Neural cell (in vitro differentiated cells): Measurements from ENCODE around the gene SDK1. TPM values are rescaled to one million over a fixed set of nuclear protein-coding genes. Genes with fewer than 3 reads are reported as not detected.

Source experiments
- H2AFZ ChIP-seq: fragments of 200-600, 300-800 bp; sonication (generic), shearing (Covaris generic); 2 replicates; pipeline ENCODE4 v1.6.0; 2014; ENCODE audit warnings: low read depth, mild to moderate bottlenecking, antibody characterized with exemption, low read length, moderate library complexity
- H3F3A ChIP-seq: fragments of 200-600 bp; shearing (Covaris generic); 2 replicates; pipeline ENCODE4 v1.6.1; 2016; ENCODE audit warnings: mild to moderate bottlenecking, moderate library complexity, mixed read lengths, antibody characterized with exemption, low read length; ENCODE audit not compliant: insufficient read depth, poor library complexity, severe bottlenecking
- H3K27ac ChIP-seq: fragments of 200-600, 300-800 bp; sonication (generic), shearing (Covaris generic); 2 replicates; pipeline ENCODE4 v1.5.1; 2014; ENCODE audit warnings: mild to moderate bottlenecking, low read length, moderate library complexity
- H3K27me3 ChIP-seq: fragments of 300-800, 200-600 bp; sonication (generic), shearing (Covaris generic); 2 replicates; pipeline ENCODE4 v1.6.0; 2014; ENCODE audit warnings: mild to moderate bottlenecking, low read depth, low read length, moderate library complexity; ENCODE audit not compliant: insufficient read depth
- H3K36me3 ChIP-seq: fragments of 300-800, 200-600 bp; sonication (generic), shearing (Covaris generic); 2 replicates; pipeline ENCODE4 v1.5.1; 2014; ENCODE audit warnings: mild to moderate bottlenecking, antibody characterized with exemption, low read length, moderate library complexity; ENCODE audit not compliant: insufficient read depth
- H3K4me2 ChIP-seq: fragments of 300-800, 200-600 bp; sonication (generic), shearing (Covaris generic); 2 replicates; pipeline ENCODE4 v1.6.0; 2014; ENCODE audit warnings: mild to moderate bottlenecking, low read length
- H3K4me3 ChIP-seq: fragments of 300-800, 200-600 bp; sonication (generic), shearing (Covaris generic); 2 replicates; pipeline ENCODE4 v1.5.1; 2014; ENCODE audit warnings: mild to moderate bottlenecking, low read length, moderate library complexity
- H3K79me2 ChIP-seq: fragments of 200-600 bp; shearing (Covaris generic); replicated peaks from 2 replicates; pipeline ENCODE4 v1.6.0; 2014; ENCODE audit warnings: mild to moderate bottlenecking, low read length, moderate library complexity; ENCODE audit not compliant: insufficient read depth
- H3K9ac ChIP-seq: fragments of 300-800, 200-600 bp; sonication (generic), shearing (Covaris generic); 2 replicates; pipeline ENCODE4 v1.6.1; 2016; ENCODE audit warnings: mild to moderate bottlenecking, low read length, mixed read lengths
- H3K9me2 ChIP-seq: fragments of 200-600 bp; shearing (Covaris generic); 2 replicates; pipeline ENCODE4 v1.6.1; 2016; ENCODE audit warnings: mild to moderate bottlenecking, low read length, mixed read lengths; ENCODE audit not compliant: insufficient read depth
- H3K9me3 ChIP-seq: fragments of 200-600, 300-800 bp; sonication (generic), shearing (Covaris generic); 2 replicates; pipeline ENCODE4 v1.6.1; 2016; ENCODE audit warnings: mild to moderate bottlenecking, mixed run types, low read length, moderate library complexity, mixed read lengths
- H4K20me1 ChIP-seq: fragments of 200-600 bp; shearing (Covaris generic); 2 replicates; pipeline ENCODE4 v1.6.1; 2016; ENCODE audit warnings: mild to moderate bottlenecking, mixed run types; ENCODE audit not compliant: insufficient read depth
- CTCF ChIP-seq: fragments of 450-650 bp; IDR thresholded peaks from 2 replicates; pipeline ENCODE4 v1.5.1; 2014; ENCODE audit warnings: antibody characterized with exemption, mild to moderate bottlenecking, moderate library complexity; ENCODE audit not compliant: poor library complexity, severe bottlenecking
- EP300 ChIP-seq: fragments of 450-650 bp; conservative IDR thresholded peaks from 2 replicates; pipeline ENCODE4 v1.6.1; 2014; ENCODE audit warnings: antibody characterized with exemption, mild to moderate bottlenecking, moderate library complexity; ENCODE audit not compliant: poor library complexity, severe bottlenecking
- EZH2 ChIP-seq: fragments of 200-600, 300-800 bp; shearing (Covaris generic), sonication (generic); IDR thresholded peaks from 2 replicates; pipeline ENCODE4 v1.6.1; 2014; ENCODE audit warnings: antibody characterized with exemption, low read length, borderline replicate concordance, mild to moderate bottlenecking; ENCODE audit not compliant: insufficient read depth, poor library complexity, severe bottlenecking
- MXI1 ChIP-seq: fragments of 450-650 bp; conservative IDR thresholded peaks from 2 replicates; pipeline ENCODE4 v1.6.1; 2014; ENCODE audit warnings: antibody characterized with exemption, mild to moderate bottlenecking; ENCODE audit not compliant: poor library complexity, severe bottlenecking
- POLR2AphosphoS5 ChIP-seq: IDR thresholded peaks from 2 replicates; pipeline ENCODE4 v1.6.1; 2012
- RAD21 ChIP-seq: fragments of 450-650 bp; conservative IDR thresholded peaks from 2 replicates; pipeline ENCODE4 v1.6.1; 2014; ENCODE audit warnings: antibody characterized with exemption, mild to moderate bottlenecking, moderate library complexity
- REST ChIP-seq: IDR thresholded peaks from 2 replicates; pipeline ENCODE4 v1.6.1; 2012; ENCODE audit warnings: borderline replicate concordance
- SMC3 ChIP-seq: fragments of 450-650 bp; conservative IDR thresholded peaks from 2 replicates; pipeline ENCODE4 v1.6.1; 2014; ENCODE audit warnings: antibody characterized with exemption, mild to moderate bottlenecking, moderate library complexity; ENCODE audit not compliant: poor library complexity
- TAF1 ChIP-seq: IDR thresholded peaks from 2 replicates; pipeline ENCODE4 v1.6.1; 2012; ENCODE audit warnings: low read depth
- polyA plus RNA-seq: library from polyadenylated mRNA; depleted of rRNA; stranded (reverse); fragments of >200 nt; gene quantifications from 2 replicates; pipeline ENCODE4 v1.2.3, GENCODE V29; 2014

Gene SDK1
- polyA plus RNA-seq, 1 donor from 2014 or later = 2.7 TPM

- Histone ChIP-seq H3K9me3 (no peaks in the 10 kb centered on the region), H3K27ac (no peak overlapping the region), H3K9ac (no peak overlapping the region), H4K20me1 (no peaks in the 10 kb centered on the region), H3K4me2 (no peak overlapping the region), H3K27me3 (no peaks in the 10 kb centered on the region), H3K36me3 (no peaks in the 10 kb centered on the region), H3K9me2 (no peaks in the 10 kb centered on the region), H2AFZ (no peak overlapping the region), H3K4me3 (no peak overlapping the region), H3F3A (no peaks in the 10 kb centered on the region), H3K79me2 (no peaks in the 10 kb centered on the region)
- TF ChIP-seq TAF1 = no peak
- TF ChIP-seq RAD21 = no peak
- TF ChIP-seq POLR2AphosphoS5 = no peak
- TF ChIP-seq REST = no peak
- no peak for TF ChIP-seq EP300
- TF ChIP-seq EZH2 = no peak
Measured at GRCh38 chr7:4080954-4081353, 779.9 kb downstream of the SDK1 start.

- Histone ChIP-seq H3K79me2 (no peaks in the 10 kb centered on the region), H3K27me3 (no peaks in the 10 kb centered on the region), H4K20me1 (no peaks in the 10 kb centered on the region), H3K9ac (no peak overlapping the region), H3K4me3 (no peak overlapping the region), H3F3A (no peaks in the 10 kb centered on the region), H3K9me3 (no peaks in the 10 kb centered on the region), H3K27ac (no peak overlapping the region), H3K4me2 (no peak overlapping the region), H3K36me3 (no peaks in the 10 kb centered on the region), H2AFZ (no peak overlapping the region), H3K9me2 (no peaks in the 10 kb centered on the region)
- no peak for TF ChIP-seq POLR2AphosphoS5
- TF ChIP-seq EZH2 = no peak
- TF ChIP-seq MXI1 = no peak
- TF ChIP-seq SMC3 = no peak
- TF ChIP-seq EP300 = no peak
- no peak for TF ChIP-seq CTCF
- no peak for TF ChIP-seq RAD21
- no peak for TF ChIP-seq REST
- TF ChIP-seq TAF1 = no peak
Measured at GRCh38 chr7:4083513-4083912, 782.5 kb downstream of the SDK1 start.
